Stimulated activated CD4-positive, alpha-beta T cell treated with anti-CD3 and anti-CD28 coated beads, TNF-alpha, amount 100 ng/mL, for 1 hour (primary cell): ENCODE measurements around the gene PAQR3.

Source experiments
- DNase-seq, 3 donors: peaks; one replicate each; pipeline ENCODE4 v3.0.0-alpha.2; 2020; ENCODE audit warnings: low read depth in 3 of 3, low spot score in 1 of 3

The PAQR3 gene

DNA sequence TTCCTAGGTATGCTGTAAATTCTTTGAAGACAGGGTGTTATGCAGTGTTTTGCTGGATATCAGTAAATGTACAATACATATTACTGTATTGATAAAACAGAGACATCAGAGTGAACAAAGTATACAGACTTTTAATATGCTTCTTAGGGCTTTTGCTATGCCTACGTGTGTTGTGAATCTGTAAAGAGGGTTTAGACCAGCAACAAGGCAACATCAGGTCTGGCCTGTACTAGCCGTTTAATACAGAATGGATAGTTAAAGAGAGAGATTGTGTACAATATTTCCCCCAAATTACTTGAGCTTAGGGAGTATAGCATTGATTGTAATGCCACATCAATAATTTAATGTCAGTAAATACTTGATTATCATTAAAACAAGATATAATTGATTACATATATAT lies 75.2 kb downstream of the PAQR3 start:
- no peak for DNase-seq

DNA sequence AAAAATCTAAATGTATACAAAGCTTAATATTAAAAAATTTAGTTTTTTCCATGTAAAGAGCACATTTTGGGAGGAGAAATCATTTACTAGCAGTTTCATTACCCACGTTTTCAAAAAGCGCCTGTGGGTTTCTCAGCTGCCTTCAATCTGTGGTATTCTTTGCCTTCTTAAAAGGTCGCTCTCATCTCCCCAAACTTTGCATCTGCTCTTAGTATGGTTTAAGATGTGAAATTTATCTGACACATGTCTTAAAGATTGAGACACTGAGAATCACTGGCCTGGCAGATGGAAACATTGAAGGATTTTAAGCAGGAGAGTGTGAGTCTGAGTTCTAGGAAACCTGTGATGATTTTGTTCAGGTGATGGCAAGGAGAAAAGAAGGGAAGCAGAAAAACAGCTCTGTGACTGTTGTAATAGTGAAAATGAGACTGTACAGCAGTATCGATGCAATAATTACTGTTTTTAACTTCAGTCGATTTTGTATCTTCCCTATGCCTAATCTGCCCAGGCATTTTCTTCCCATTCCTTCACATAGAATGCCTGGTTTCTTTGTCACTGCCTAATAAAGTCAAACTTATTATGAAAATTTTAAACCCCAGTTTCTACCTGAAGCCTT lies 75.9 kb downstream of the PAQR3 start:
- no peak for DNase-seq

DNA sequence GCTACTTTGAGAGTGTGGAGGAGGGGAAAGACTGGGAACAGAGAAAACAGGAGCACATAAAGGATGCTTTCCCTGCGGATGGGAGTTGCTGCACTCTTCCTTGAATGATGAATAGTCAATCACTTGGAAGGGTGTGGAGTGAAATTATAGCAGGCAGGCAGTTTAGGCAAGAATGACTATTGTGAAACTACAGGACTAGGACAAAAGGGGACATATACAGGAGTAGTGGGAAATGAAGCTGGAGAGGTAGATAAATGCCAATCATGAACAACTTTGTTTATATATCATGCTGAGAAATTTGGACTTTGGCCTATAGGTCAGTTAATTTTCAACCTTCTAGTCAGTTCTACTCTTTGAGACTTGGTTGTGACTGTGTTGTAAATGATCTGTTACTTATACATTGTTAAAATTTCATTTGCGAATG lies 76.9 kb downstream of the PAQR3 start:
- no peak for DNase-seq
